HG03342 (cell line): ENCODE measurements around the gene APPL2.
"Not testable (repeated sequence)": the region's sequence is repeated elsewhere in the genome, so short reads cannot be mapped to it uniquely, and the experiment has no call there.

Experiments used
- ATAC-seq: cut with Tn5 transposase; IDR thresholded peaks from one replicate; pipeline ENCODE4 v1.9.1; 2021; ENCODE audit warnings: mild to moderate bottlenecking, moderate library complexity; ENCODE audit not compliant: unreplicated experiment

The APPL2 gene

DNA sequence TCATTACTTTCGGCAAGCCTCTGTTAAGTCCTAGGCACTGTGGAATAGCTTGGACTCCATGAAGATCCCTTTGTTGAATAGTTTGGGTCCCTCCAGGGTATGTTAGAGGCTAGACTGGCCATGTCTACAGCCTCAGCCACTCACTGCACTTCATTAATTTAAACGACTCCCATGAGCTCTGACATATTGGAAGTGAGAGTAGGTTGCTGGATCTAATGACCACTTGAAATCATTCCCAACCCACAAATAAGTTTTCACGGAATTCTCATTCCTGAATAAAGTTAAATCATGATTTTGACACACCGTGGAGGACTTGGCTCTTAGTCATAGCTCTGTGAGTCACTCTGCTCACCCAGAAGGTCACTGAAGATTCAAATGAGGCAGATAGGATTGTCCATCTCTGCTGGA, 21.4 kb upstream of the APPL2 start:
- no peak for ATAC-seq

DNA sequence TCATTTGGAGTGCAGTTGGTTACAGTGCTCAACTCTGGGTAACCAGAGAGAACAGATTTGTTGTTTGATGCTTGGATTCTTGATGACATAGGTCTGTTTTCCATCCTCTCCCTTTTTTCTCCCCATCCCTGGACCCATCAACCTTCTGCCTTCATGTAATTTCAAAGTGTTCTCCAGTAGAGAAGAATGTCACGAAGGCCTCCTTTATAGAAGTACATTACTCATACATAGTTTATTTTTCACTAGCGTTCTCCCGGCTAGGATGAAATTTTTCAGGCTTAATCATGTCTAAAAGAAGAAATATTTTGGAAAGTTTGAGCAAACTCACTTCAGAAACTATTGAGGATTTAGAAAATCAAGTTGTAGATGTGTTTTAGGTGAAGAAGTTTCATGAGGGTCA, 20.9 kb upstream of the APPL2 start:
- ATAC-seq, result no peak

DNA sequence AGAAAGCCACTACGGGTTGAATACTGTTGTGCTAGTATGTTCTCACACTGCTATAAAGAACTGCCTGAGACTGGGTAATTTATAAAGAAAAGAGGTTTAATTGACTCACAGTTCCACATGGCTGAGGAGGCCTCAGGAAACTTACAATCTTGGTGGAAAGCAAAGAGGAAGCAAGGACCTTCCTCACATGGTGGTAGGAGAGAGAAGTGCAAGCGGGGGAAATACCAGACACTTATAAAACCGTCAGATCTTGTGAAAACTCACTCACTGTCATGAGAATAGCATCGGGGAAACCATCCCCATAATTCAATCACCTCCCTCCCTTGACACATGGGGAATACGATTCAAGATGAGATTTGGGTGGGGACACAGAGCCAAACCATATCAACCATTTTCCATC, 20.5 kb upstream of the APPL2 start:
- not testable (repeated sequence) for ATAC-seq

DNA sequence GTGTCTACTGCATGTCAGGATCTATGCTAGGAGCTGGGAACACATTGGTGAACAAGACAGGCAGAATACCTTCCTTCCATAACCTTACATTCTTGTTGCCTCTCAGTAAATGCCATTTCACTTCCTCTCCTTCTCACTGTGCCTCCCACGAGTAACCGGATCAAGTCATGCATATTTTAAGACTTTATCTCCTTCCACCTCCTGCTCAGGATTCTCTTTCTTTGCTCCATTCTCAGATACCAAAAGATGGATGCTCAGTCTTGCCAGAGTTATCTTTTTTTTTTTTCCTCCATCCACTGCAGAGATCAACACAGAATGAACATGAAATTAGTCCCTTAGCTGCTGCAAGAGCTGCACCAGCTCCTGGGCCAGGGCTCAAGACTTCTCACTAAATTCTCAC, 20.0 kb upstream of the APPL2 start:
- ATAC-seq, result no peak

DNA sequence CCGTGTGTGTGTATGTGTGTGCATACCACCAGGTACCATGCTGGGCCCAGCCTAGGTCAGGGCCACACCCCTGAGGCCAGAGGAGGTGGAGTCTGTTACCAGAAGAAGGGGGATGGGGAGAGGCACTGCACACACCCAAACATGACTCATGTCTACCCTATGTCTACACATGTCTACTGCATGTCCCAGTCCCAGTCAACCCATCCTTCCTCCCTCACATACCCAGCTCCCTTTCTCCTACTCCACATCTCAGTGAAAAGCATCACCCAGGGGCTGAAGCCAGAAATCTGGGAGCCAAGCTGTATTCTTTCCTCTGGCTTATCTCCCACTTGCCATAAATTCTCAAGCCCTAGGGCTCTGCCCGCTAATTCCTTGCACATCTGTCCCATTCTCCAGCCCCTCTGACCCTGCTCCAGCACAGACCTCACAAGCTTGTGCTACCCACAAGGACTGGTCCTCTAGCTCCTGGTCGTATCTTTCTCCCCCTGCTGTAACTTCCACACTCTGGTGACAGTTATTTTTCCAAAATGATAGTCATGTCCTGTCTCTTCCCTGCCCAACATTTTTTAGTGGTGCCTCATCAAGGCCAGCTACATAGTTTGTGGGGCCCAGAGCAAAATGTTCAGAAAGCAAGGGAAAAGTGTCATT, 18.0 kb upstream of the APPL2 start:
- no peak for ATAC-seq

DNA sequence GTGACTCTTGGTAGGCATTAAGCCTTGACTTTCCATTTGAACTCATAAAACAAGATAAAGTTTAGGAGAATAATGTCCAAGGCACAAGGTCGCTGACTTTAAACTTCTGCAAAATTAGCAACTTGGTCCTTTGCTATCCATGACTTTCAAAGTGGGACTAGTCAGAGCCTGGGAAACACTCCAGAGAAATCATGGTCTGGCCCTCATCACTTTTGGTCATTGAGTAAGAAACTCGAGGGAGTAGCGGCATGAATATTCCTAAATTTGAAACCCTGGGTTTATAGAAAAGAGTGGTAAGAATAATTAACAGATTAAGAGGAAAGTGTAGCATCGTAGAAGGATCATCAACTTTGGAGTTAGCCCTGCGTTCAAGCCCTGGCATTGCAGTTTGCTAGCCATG, 16.9 kb upstream of the APPL2 start:
- no peak for ATAC-seq

DNA sequence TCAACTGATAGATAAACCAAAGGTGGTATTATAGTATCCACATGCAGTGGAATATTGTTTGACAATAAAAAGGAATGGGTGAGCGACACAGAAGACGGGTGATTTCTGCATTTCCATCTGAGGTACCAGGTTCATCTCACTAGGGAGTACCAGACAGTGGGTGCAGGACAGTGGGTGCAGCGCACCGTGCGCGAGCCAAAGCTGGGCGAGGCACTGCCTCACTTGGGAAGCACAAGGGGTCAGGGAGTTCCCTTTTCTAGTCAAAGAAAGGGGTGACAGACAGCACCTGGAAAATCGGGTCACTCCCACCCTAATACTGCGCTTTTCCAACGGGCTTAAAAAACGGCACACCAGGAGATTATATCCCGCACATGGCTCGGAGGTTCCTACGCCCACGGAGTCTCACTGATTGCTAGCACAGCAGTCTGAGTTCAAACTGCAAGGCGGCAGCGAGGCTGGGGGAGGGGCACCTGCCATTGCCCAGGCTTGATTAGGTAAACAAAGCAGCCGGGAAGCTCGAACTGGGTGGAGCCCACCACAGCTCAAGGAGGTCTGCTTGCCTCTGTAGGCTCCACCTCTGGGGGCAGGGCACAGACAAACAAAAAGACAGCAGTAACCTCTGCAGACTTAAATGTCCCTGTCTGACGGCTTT, 9.9 kb upstream of the APPL2 start:
- not testable (repeated sequence) for ATAC-seq

DNA sequence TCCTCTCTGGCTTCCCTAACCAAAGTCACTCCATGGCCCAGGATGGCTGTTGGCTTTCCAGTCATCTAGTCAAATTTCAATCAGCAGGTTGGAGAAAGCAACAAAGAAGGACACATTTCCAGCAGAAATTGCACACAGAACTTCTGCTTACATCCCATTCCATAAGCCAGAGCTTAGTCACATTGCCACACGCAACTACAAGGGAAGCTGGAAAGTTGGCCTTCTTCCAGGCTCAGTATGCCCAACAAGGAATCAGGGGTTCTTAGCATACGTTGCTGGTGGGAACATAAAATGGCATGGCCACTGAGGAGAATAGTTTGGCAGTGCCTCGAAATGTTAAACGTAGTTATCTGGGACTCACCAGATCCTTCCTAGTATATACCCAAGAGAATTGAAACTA, 9.3 kb upstream of the APPL2 start:
- ATAC-seq, result no peak

DNA sequence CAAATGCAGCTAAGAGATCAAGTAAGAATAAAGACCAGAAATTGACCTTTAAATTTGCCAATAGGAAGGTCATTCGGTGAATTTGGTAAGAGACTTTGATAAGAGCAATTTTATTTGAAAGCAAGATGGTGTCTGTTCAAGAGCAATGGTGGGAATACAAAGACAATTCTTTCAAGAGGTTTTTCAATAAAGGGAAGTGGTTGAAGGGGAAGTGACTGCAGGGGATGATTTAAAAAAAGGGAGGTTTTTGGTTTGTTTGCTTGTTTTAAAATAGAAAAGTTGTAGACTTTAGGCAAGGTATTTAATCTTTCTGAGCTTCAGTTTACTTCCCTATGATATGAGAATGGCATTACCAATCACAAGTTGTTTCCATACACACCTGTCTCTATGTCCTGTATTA, 4.3 kb upstream of the APPL2 start:
- ATAC-seq, result no peak

DNA sequence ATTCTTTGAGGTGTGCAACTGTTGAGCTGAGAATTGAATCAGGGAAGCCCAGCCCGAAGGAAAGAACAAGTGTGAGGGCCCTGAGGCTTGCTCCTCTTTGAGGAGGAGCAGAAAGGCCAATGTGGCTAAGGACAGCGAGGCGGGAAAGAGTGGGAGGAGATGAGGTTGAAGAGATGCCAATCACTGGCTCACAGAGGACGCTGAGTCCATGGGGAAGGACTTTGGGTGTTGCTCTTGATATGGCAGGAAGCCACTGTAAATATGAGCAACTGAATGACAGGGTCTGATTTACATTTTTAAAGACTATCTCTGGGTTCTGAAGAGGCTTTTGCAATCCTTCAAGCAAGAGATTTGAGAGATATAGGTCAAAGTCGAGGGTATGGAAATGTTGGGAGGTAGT, 3.3 kb upstream of the APPL2 start:
- no peak for ATAC-seq

DNA sequence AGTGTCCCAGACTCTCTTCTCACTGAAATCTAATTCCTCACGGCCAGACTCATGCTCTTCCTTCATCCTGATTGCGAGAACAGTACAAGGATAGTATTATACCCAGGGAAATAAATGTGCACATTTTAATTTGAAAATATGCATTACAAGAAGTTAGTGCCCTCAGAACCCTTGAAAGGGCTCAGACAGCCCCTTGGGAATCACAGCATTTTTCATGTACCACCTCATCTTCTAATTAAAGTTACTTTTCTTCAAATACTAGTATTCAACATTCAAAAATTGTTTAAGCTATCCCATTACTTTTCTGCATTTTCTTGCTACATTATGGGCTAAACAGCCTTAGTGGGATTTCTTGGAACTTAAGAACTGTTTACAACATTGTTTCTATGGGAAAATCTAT, 1.7 kb upstream of the APPL2 start:
- no peak for ATAC-seq

DNA sequence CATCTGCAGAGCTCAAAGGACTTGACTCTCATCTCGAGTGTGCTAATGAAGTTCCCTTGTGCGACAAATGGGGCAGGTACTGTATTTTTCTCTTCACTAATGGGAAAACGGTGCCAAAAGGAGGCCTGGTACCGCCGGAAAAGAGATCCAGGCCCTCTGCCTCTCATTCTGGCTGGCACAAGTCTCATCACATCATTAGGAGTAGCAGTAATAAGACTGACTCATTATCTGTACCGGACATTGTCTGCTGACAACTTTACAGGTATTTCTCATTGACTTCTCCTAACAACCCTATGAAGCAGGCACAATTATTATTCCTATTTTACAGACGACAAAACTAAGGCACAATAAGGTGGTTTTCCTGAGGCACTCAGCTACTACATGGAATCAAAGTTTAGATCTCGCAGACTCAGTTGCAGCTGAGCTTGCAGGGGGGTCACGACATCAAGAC, 668 bp downstream of the APPL2 start:
- ATAC-seq, result no peak

DNA sequence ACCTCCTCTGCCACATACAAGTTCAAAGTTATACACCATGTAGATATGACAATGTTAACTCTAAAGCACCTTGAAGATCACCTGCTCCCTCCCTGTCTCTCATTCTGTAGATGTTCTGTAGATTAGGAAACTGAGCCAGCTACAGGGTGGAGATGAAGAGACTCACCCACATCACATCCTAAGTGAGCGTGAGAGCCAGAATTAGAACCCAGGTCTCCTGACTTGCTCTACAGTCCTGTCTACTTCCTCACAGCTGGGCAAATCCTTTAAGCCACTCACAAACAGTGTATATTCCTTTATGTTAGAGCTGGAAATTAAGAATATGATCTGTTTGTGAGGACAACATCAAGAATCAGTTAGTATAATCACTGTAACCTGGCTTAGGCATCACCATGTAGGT, 1.8 kb downstream of the APPL2 start:
- no peak for ATAC-seq

DNA sequence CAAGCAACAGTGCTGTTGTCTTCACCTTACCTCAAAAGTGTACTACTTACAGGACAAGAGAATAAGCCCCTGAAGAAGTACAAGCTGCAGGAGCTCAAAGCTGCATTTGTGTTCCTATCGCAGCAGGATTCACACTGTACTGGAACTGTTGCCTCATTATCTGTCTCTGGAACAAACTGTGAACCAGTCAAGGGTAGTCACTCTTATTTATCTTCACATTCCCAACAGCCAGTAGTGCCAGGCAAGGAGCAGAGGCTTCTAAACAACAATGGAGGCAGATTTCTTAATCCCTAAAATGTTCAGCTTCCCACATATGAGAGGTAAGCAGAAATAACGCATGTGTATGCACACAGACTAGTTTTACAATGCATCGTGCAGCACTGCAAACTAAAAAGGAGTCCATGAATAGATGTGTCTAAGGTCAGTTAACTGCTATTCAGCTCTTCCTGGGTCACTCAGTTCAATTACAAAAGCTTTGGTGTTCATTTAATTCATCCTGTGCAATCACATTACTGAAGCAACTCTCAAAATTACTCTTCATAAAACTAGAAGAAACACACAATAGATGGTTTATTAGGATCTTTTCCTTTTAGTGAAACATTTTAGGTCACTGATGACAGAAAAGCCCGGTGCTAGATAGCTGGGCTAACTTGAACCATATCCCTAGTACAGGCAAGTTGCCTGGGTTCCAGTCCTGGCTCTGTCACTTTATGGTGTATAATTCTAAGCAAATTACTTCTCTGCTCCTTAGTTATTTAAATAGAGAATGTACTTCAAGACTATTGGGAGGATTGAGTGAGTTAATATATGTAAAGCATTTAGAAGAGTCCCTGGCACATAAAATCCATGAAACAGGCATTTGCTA, 2.7 kb downstream of the APPL2 start:
- no peak for ATAC-seq

DNA sequence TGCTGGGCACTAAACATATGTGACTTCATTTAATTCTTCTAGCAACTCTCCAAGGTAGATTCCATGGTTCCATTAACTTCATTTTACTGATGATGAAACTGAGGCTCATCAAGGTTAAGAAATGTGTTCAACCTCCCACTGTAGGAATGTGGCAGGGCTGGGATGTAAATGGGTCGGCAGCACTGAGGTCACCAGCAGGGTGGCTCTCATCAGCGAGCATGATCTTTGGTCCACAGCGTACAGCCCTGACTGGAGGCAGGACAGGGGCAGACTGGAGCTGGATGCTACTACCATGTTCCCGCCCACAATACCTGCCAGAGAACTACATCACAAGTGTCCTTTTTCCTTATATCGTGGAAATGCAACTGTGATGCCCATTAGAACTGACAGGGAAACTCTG, 4.6 kb downstream of the APPL2 start:
- ATAC-seq, result no peak

DNA sequence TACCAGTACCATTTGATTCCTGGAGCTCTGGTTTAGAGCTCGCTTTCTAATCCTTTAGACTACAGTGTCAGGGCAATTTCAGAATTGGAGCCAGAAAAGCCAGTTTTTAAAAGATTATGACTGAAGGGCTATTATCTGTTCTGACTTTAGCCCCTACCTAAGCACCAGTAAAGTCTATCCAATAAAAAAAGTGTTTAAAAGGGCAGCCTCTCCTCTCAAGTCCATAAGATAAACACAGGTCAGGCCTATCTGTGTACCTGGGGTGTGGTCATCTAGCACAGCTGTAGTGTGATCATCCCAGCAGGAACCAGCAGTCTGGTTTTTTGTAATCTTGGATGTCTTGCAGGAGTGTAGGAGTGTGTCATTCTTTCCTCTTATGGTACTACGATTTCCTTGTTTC, 6.6 kb downstream of the APPL2 start:
- ATAC-seq, result no peak

DNA sequence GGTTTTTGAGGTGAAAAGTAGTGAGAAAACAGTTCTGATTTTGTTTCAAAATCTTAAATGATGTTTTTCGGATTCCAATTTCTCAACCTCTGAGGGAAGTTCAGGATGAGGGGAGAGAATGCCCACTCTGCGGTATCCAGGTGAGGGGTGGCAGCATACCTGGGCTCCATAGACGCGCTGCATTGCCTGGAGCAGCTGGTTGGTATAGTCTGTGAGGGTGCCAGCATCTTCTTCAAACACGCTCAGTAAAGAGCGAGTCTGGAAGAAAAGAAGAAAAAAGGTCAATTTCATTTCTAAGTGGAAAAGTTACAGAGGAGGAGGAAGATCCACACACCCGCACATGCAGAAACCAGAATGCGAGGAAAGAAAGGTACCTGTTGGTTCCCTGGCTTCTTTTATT, 7.0 kb downstream of the APPL2 start:
- ATAC-seq, result no peak

DNA sequence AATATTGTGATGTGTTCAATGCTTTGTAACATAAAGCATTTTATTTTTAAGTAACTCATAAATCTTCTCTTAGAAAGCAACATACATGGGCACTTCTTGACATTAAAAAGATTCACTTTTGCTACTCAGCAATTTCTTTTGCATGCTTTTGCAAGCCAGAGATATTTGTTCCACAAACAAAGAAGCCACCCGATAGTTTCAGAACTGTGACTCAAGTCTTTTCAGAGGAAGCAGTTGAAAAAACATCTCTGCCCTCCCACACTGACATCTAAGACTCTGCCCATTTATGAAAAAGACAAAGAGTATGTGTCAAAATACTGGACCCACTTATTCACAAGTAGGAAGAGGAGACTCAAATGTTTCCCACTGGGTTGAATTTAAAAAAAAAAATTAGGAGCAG, 7.5 kb downstream of the APPL2 start:
- no peak for ATAC-seq

DNA sequence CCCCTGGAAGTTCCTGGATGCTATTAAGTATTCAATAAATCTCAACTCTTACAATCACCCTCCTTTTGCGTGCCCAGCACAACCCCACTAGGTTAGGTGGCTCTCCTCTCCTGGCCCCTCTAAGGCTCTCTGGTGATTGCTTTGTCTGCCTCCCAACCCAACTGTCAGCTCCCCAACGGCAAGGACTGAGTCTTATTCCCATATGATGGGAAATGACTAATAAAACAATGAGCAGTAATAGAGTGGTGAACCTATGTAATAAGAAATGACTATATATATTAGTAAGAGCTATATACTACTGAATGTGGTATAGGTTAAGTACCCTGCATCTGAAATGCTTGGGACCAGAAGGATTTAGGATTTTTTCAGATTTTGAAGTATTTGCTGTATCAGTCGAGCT, 8.1 kb downstream of the APPL2 start:
- ATAC-seq, result no peak

DNA sequence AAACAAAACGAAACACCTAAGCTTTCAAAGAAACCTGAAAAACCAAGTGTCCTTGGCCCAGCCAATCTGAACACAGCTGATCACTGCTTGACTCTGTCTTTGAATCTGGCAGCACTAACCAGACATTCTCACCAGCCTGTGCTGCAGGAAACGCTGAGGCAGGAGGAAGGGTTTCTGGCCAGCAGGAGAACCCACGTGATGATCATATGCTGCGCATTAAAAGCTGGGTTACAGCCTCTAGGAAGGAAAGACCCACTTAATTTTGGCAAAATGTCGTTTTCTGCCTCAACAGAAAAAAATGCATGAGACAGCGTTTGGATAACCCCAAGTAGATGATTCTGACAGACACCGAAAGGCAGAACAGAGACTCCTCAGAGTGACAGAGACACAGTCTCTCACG, 9.8 kb downstream of the APPL2 start:
- peak; percentile 63 for ATAC-seq

DNA sequence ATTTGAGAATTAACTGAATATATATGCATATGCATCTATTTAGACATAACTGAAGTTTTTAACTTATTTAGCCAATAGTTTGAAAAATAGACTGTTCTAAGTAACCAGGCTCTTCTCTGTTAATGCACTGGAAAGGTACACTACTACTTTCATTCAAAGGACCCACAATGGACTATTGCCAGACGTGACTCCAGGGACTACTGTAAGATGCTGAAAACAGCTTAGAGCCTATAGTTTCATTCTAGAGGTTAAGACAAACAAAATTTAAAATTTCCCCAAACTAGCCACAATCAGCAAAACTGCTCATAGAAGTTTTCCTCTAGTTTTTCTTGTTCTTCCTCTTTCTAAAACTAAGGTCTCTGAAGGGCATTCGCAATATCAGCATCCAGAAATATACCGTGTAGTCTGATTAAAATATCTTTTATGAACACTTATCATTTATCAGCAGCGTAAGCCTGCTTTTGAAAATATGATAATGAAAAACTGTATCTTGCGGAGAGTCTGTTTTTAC, 10.4 kb downstream of the APPL2 start:
- ATAC-seq, result no peak

DNA sequence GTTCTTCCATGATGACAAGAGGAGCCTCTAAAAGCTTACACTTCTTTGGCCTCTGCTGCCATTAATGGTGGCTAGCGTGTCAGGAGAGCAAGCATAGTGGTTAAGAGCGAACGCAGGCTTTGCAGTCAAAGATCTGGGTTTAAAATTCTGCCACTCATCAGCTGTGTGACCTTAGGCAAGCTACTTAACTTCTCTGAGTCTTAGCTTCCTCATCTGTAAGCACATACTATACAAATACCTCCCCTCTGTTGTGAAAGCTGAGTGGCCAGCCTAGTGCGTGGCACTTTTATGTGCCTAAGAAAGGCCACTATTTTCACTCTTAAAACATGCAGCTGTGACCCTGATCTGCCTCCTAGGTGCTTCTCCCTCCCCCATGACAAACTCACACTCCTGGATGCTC, 11.6 kb downstream of the APPL2 start:
- ATAC-seq, result no peak
